Spleen (tissue), 11 donors: ENCODE results near the gene AMN1. TPM values are rescaled to one million over a fixed set of nuclear protein-coding genes. Genes with fewer than 3 reads are reported as not detected.

Experiments
- DNase-seq: peaks from one replicate; pipeline ENCODE4 v3.0.0-alpha.2; 2020
- H3K27ac ChIP-seq, 8 donors: fragments of 200-600 bp; sonication (generic) in 7 of 8; 1 replicate in 4 of 8; 2 replicates in 4 of 8; pipeline versions ENCODE4 v1.5.0 to v1.8.0; 2016 to 2021; ENCODE audit warnings: inconsistent platforms in 4 of 8, mild to moderate bottlenecking in 4 of 8, moderate library complexity in 1 of 8
- H3K27me3 ChIP-seq, 7 donors: fragments of 200-600 bp; sonication (generic) in 6 of 7; replicated peaks in 1 of 7; 1 replicate in 4 of 7; 2 replicates in 3 of 7; pipeline versions ENCODE4 v1.5.0 to v1.8.0; 2016 to 2021; ENCODE audit warnings: inconsistent platforms in 3 of 7, mild to moderate bottlenecking in 1 of 7
- H3K36me3 ChIP-seq, 6 donors: fragments of 200-600 bp; sonication (generic) in 5 of 6; 1 replicate in 4 of 6; 2 replicates in 2 of 6; pipeline versions ENCODE4 v1.5.0 to v1.8.0; 2016 to 2021; ENCODE audit warnings: inconsistent platforms in 2 of 6
- H3K4me1 ChIP-seq, 6 donors: fragments of 200-600 bp; sonication (generic) in 5 of 6; 1 replicate in 3 of 6; 2 replicates in 3 of 6; pipeline versions ENCODE4 v1.5.0 to v1.8.0; 2016 to 2021; ENCODE audit warnings: inconsistent platforms in 3 of 6
- H3K4me3 ChIP-seq, 8 donors: fragments of 200-600 bp; sonication (generic) in 7 of 8; 1 replicate in 4 of 8; 2 replicates in 4 of 8; pipeline versions ENCODE4 v1.5.0 to v1.8.0; 2016 to 2021; ENCODE audit warnings: inconsistent platforms in 4 of 8, mild to moderate bottlenecking in 4 of 8, moderate library complexity in 2 of 8
- H3K9me3 ChIP-seq, 8 donors: fragments of 200-600 bp; sonication (generic) in 7 of 8; 1 replicate in 4 of 8; 2 replicates in 4 of 8; pipeline versions ENCODE4 v1.5.0 to v1.8.0; 2016 to 2021; ENCODE audit warnings: inconsistent platforms in 4 of 8
- CTCF ChIP-seq, 11 experiments: fragments of 200-600 bp in 7 of 11; fragments of 450-650 bp in 4 of 11; sonication (generic) in 4 of 11; IDR thresholded peaks in 8 of 11; conservative IDR thresholded peaks in 3 of 11; 1 replicate in 7 of 11; 2 replicates in 4 of 11; pipeline versions ENCODE4 v1.4.0 to v1.8.0; 2016 to 2021; ENCODE audit warnings: antibody characterized with exemption in 11 of 11, inconsistent platforms in 4 of 11, mild to moderate bottlenecking in 1 of 11
- POLR2A ChIP-seq, 3 donors: fragments of 450-650 bp; IDR thresholded peaks; one replicate each; pipeline ENCODE4 v1.5.1; 2017; ENCODE audit warnings: antibody characterized with exemption in 3 of 3, mild to moderate bottlenecking in 1 of 3
- POLR2AphosphoS5 ChIP-seq, 3 donors: sonication (generic); formaldehyde crosslinking; IDR thresholded peaks; one replicate each; pipeline ENCODE4 v1.5.1; 2017; ENCODE audit warnings: antibody characterized with exemption in 3 of 3
- WGBS, 5 donors: extraction: QIAGEN DNeasy Blood & Tissue Kit in 3 of 5; methylation state at CpG; one replicate each; pipeline versions ENCODE4 v1.1.5 to v1.1.7; 2013 to 2018; 5-methylcytosine and 5-hydroxymethylcytosine counted together
- intact Hi-C: fragments of 100-400 bp; cut with DNase I; formaldehyde crosslinking; loops from one replicate; pipeline ENCODE4 v1.15.0; 2023; ENCODE audit warnings: low total_unique reads
- polyA plus RNA-seq, 3 donors: library from polyadenylated mRNA; stranded (reverse); fragments of 200-250 nt; gene quantifications; one replicate each; pipeline ENCODE4 v1.2.1, GENCODE V29; 2013
- total RNA-seq, 7 donors: library from RNA; depleted of rRNA in 3 of 7; stranded (reverse); fragments of >200 nt in 3 of 7; fragmentation: NEBNext Ultra II Directional in 4 of 7; extraction: Animal tissue kit (Norgen Biotek cat#: 25700) in 4 of 7; gene quantifications; one replicate each; pipeline versions ENCODE4 v1.1.0 to v1.2.1, GENCODE V29; 2016 to 2021
- donor health status: healthy with polysubstance abuse.
- donor health status: DM: no; HTN: no; CAD: no; lungs with moderate emphysema.
- donor health status: DM: no; HTN: no; CAD: no.
- donor health status: Bipolar disorder and iron deficiency.
- donor health status: healthy.
- donor health status: DM: no; HTN: no; CAD: no.
- donor health status: DM: yes; HTN: yes; CAD: no.

The AMN1 gene
- total and polyA plus RNA-seq, 10 donors: 12.9 to 27.4 (median 16.1) TPM

- no peaks in the 10 kb centered on the region for H3K27me3 ChIP-seq
- H3K27ac ChIP-seq: no peak overlapping the region
- H3K36me3 ChIP-seq: peaks cover 0 to 55% (median 9%) of the 10 kb centered on the region in 6 donors
- intact Hi-C loops: no loop called here
- no peak for DNase-seq
- TF ChIP-seq POLR2A (IDR thresholded peaks at IDR 0.05) (no peak), POLR2AphosphoS5 (IDR thresholded peaks at IDR 0.05) (no peak), CTCF (IDR thresholded peaks at IDR 0.05 in 8 of 11, conservative IDR thresholded peaks at IDR 0.05 in 3 of 11) (no peak)
- no peak overlapping the region for H3K4me3 ChIP-seq
- H3K9me3 ChIP-seq: peaks cover 0 to 37% (median 27%) of the 10 kb centered on the region in 8 donors
- no peaks in the 10 kb centered on the region for H3K4me1 ChIP-seq
Measured at GRCh38 chr12:31669020-31669419, 59.8 kb downstream of the AMN1 start.

- intact Hi-C loops: no loop called here
- H3K36me3 ChIP-seq: peaks cover 0 to 16% (median 0%) of the 10 kb centered on the region in 6 donors
- TF ChIP-seq CTCF (IDR thresholded peaks at IDR 0.05 in 8 of 11, conservative IDR thresholded peaks at IDR 0.05 in 3 of 11): no peak
- no peak for TF ChIP-seq POLR2AphosphoS5 (IDR thresholded peaks at IDR 0.05)
- TF ChIP-seq POLR2A (IDR thresholded peaks at IDR 0.05): no peak
- H3K9me3 ChIP-seq: peaks cover 0 to 23% (median 17%) of the 10 kb centered on the region in 8 donors
- peaks cover 0 to 21% (median 6%) of the 10 kb centered on the region in 6 donors for H3K4me1 ChIP-seq
- WGBS, 5 donors: 86 to 93% (median 87%) methylated on average over 6 of the region's 6 CpGs
- DNase-seq: no peak
- H3K4me3 ChIP-seq: no peak overlapping the region
- no peaks in the 10 kb centered on the region for H3K27me3 ChIP-seq
- H3K27ac ChIP-seq: no peak overlapping the region
Measured at GRCh38 chr12:31664038-31664437, 64.8 kb downstream of the AMN1 start.

- WGBS, 5 donors: 82 to 93% (median 85%) methylated on average over 4 of the region's 4 CpGs
- peaks cover 0 to 11% (median 0%) of the 10 kb centered on the region in 6 donors for H3K36me3 ChIP-seq
- intact Hi-C loops: no loop called here
- TF ChIP-seq CTCF (IDR thresholded peaks at IDR 0.05 in 8 of 11, conservative IDR thresholded peaks at IDR 0.05 in 3 of 11) (no peak), POLR2A (IDR thresholded peaks at IDR 0.05) (no peak), POLR2AphosphoS5 (IDR thresholded peaks at IDR 0.05) (no peak)
- no peak overlapping the region for H3K27ac ChIP-seq
- H3K9me3 ChIP-seq: peaks cover 0 to 19% (median 12%) of the 10 kb centered on the region in 8 donors
- no peaks in the 10 kb centered on the region for H3K27me3 ChIP-seq
- DNase-seq: no peak
- peaks cover 0 to 24% (median 8%) of the 10 kb centered on the region in 6 donors for H3K4me1 ChIP-seq
- no peak overlapping the region for H3K4me3 ChIP-seq
Measured at GRCh38 chr12:31663576-31663975, 65.2 kb downstream of the AMN1 start.

- H3K36me3 ChIP-seq: peaks cover 0 to 8% (median 0%) of the 10 kb centered on the region in 6 donors
- TF ChIP-seq POLR2A (IDR thresholded peaks at IDR 0.05) (no peak), CTCF (IDR thresholded peaks at IDR 0.05 in 8 of 11, conservative IDR thresholded peaks at IDR 0.05 in 3 of 11) (no peak), POLR2AphosphoS5 (IDR thresholded peaks at IDR 0.05) (no peak)
- DNase-seq: no peak
- no peak overlapping the region for H3K4me3 ChIP-seq
- peak overlapping the region in 4 of 8 donors; percentile 23 to 63 (median 34) for H3K27ac ChIP-seq
- no peaks in the 10 kb centered on the region for H3K27me3 ChIP-seq
- peaks cover 0 to 14% (median 8%) of the 10 kb centered on the region in 8 donors for H3K9me3 ChIP-seq
- H3K4me1 ChIP-seq: peaks cover 0 to 31% (median 12%) of the 10 kb centered on the region in 6 donors
- intact Hi-C loops: no loop called here
- 79 to 92% (median 86%) methylated on average over 6 of the region's 6 CpGs for WGBS, 5 donors
Measured at GRCh38 chr12:31662176-31662849, 66.5 kb downstream of the AMN1 start.
